HG03575 (cell line): ENCODE data around the gene MED17.

ENCODE experiments used
- ATAC-seq: cut with Tn5 transposase; IDR thresholded peaks from one replicate; pipeline ENCODE4 v1.9.1; 2021; ENCODE audit not compliant: unreplicated experiment, insufficient number of reproducible peaks, low FRiP score; ENCODE audit errors: extremely low read depth

Gene MED17

GRCh38 chr11:93842461-93842860 lies 58.4 kb downstream of the MED17 start:
- no peak for ATAC-seq

- ATAC-seq = no peak
Observed at GRCh38 chr11:93843906-93844305, 59.8 kb downstream of the MED17 start.

- ATAC-seq = no peak
Observed at GRCh38 chr11:93844568-93844967, 60.5 kb downstream of the MED17 start.

- ATAC-seq = no peak
Observed at GRCh38 chr11:93845181-93846092, 61.4 kb downstream of the MED17 start.

- no peak for ATAC-seq
Observed at GRCh38 chr11:93846411-93846810, 62.3 kb downstream of the MED17 start.

- ATAC-seq = no peak
Observed at GRCh38 chr11:93849201-93849600, 65.1 kb downstream of the MED17 start.

- ATAC-seq = no peak
Observed at GRCh38 chr11:93849751-93850593, 65.9 kb downstream of the MED17 start.

GRCh38 chr11:93850594-93851018 lies 66.5 kb downstream of the MED17 start, which contains the start of gene VSTM5:
VSTM5 (minus strand) TSS chr11:93850618; CDS start chr11:93850502, 116 bp downstream.
- ATAC-seq = no peak

GRCh38 chr11:93852242-93852641 lies 68.2 kb downstream of the MED17 start:
- ATAC-seq = no peak

GRCh38 chr11:93857413-93858120 lies 73.5 kb downstream of the MED17 start:
- no peak for ATAC-seq

- no peak for ATAC-seq
Observed at GRCh38 chr11:93858121-93858775, 74.2 kb downstream of the MED17 start.

- ATAC-seq = no peak
Observed at GRCh38 chr11:93861808-93862207, 77.7 kb downstream of the MED17 start.
